Hematopoietic multipotent progenitor cell treated with erythropoietin and hydrocortisone succinate and interleukin-3 and kit ligand, for 17 days (in vitro differentiated cells): ENCODE measurements around the gene SCML2.
A peak's percentile ranks its signal among the peaks of the same experiment; 100 is the strongest.
"Not testable (repeated sequence)": the region's sequence is repeated elsewhere in the genome, so short reads cannot be mapped to it uniquely, and the experiment has no call there.

Source experiments
- DNase-seq: peaks from one replicate; pipeline ENCODE4 v3.0.0-alpha.2; 2015; ENCODE audit warnings: low spot score

Gene SCML2

GRCh38 chrX:18354369-18355223, at the start of gene SCML2:
TSS of gene SCML2 (minus strand) at chrX:18354688. CDS start at chrX:18334071, 20,617 bp downstream.
- DNase-seq, result peak; percentile 10

GRCh38 chrX:18401848-18402213, 47.3 kb upstream of the SCML2 start:
- DNase-seq, result no peak

- DNase-seq, result no peak
Observed at GRCh38 chrX:18394477-18394876, 40.0 kb upstream of the SCML2 start.

- DNase-seq, result peak; percentile 68
Observed at GRCh38 chrX:18390941-18391538, 36.6 kb upstream of the SCML2 start.

GRCh38 chrX:18389966-18390365, 35.5 kb upstream of the SCML2 start:
- no peak for DNase-seq

- DNase-seq, result peak; percentile 19
Observed at GRCh38 chrX:18377796-18378195, 23.3 kb upstream of the SCML2 start.

GRCh38 chrX:18375131-18375805, 20.8 kb upstream of the SCML2 start:
- DNase-seq, result not testable (repeated sequence)

GRCh38 chrX:18369096-18369495, 14.6 kb upstream of the SCML2 start:
- DNase-seq, result not testable (repeated sequence)

- no peak for DNase-seq
Observed at GRCh38 chrX:18368402-18368801, 13.9 kb upstream of the SCML2 start.

GRCh38 chrX:18360867-18361266, 6.4 kb upstream of the SCML2 start:
- DNase-seq, result no peak

GRCh38 chrX:18353931-18354368, 538 bp downstream of the SCML2 start:
- no peak for DNase-seq

- no peak for DNase-seq
Observed at GRCh38 chrX:18351784-18352183, 2.7 kb downstream of the SCML2 start.

- DNase-seq, result no peak
Observed at GRCh38 chrX:18348047-18348446, 6.4 kb downstream of the SCML2 start.

- no peak for DNase-seq
Observed at GRCh38 chrX:18309401-18309800, 45.1 kb downstream of the SCML2 start.

GRCh38 chrX:18297251-18297650, 57.2 kb downstream of the SCML2 start:
- DNase-seq, result no peak

- no peak for DNase-seq
Observed at GRCh38 chrX:18294893-18295292, 59.6 kb downstream of the SCML2 start.

GRCh38 chrX:18291006-18291545, 63.4 kb downstream of the SCML2 start:
- no peak for DNase-seq

GRCh38 chrX:18290200-18290599, 64.3 kb downstream of the SCML2 start:
- no peak for DNase-seq

- no peak for DNase-seq
Observed at GRCh38 chrX:18288716-18289115, 65.8 kb downstream of the SCML2 start.

- no peak for DNase-seq
Observed at GRCh38 chrX:18286322-18286831, 68.1 kb downstream of the SCML2 start.

GRCh38 chrX:18278449-18278848, 76.0 kb downstream of the SCML2 start:
- DNase-seq, result no peak

GRCh38 chrX:18272222-18272621, 82.3 kb downstream of the SCML2 start:
- DNase-seq, result no peak
